Measurements from ENCODE around the gene ZNF609. TPM values are rescaled to one million over a fixed set of nuclear protein-coding genes. Genes with fewer than 3 reads are reported as not detected.

Gene ZNF609
- total and polyA plus RNA-seq, 11 donors = 5.8 to 24.5 (median 15.3) TPM

- ATAC-seq (no peak), DNase-seq (no peak)
- H3K4me1 ChIP-seq = peaks cover 0 to 7% (median 0%) of the 10 kb centered on the region in 12 donors
- no peak overlapping the region for H3K27ac ChIP-seq
- peaks cover 0 to 5% (median 0%) of the 10 kb centered on the region in 9 donors for H3K36me3 ChIP-seq
- no peak overlapping the region for H3K4me3 ChIP-seq
- no peaks in the 10 kb centered on the region for H3K27me3 ChIP-seq
- WGBS, 4 donors = 7 to 21% (median 10%) methylated on average over 1 of the region's 1 CpG
- TF ChIP-seq CTCF (IDR thresholded peaks at IDR 0.05) (no peak), POLR2A (IDR thresholded peaks at IDR 0.05) (no peak)
- intact Hi-C loops (cut with DNase I) = no loop called here
- H3K9me3 ChIP-seq = no peaks in the 10 kb centered on the region
These were observed 207.4 kb downstream of the ZNF609 start for GRCh38 chr15:64667736-64668161.

- H3K27me3 ChIP-seq = no peaks in the 10 kb centered on the region
- no peak overlapping the region for H3K27ac ChIP-seq
- ATAC-seq = no peak
- H3K9me3 ChIP-seq = no peaks in the 10 kb centered on the region
- TF ChIP-seq CTCF (IDR thresholded peaks at IDR 0.05) (no peak), POLR2A (IDR thresholded peaks at IDR 0.05) (no peak)
- H3K4me3 ChIP-seq = no peak overlapping the region
- H3K4me1 ChIP-seq = no peaks in the 10 kb centered on the region
- 83 to 90% (median 86%) methylated on average over 11 to 12 of the region's 12 CpGs for WGBS, 4 donors
- no peak for DNase-seq
- peaks cover 0 to 55% (median 45%) of the 10 kb centered on the region in 9 donors for H3K36me3 ChIP-seq
- intact Hi-C loops (cut with DNase I) = loop anchor here in 4 of 10 donors (10.0 kb wide), 3 partner anchors 239 to 469 kb away; no protein-coding TSS in a partner anchor
These were observed 213.5 kb downstream of the ZNF609 start for GRCh38 chr15:64673866-64674265.

GRCh38 chr15:64678126-64678819 lies 217.9 kb downstream of the ZNF609 start:
- 79 to 85% (median 81%) methylated on average over 14 of the region's 14 CpGs for WGBS, 4 donors
- Histone ChIP-seq H3K4me1 (peaks cover 0 to 22% (median 7%) of the 10 kb centered on the region in 12 donors), H3K4me3 (no peak overlapping the region), H3K27ac (no peak overlapping the region), H3K9me3 (no peaks in the 10 kb centered on the region), H3K27me3 (no peaks in the 10 kb centered on the region), H3K36me3 (peaks cover 0 to 92% (median 77%) of the 10 kb centered on the region in 9 donors)
- TF ChIP-seq CTCF (IDR thresholded peaks at IDR 0.05) (no peak), POLR2A (IDR thresholded peaks at IDR 0.05) (no peak)
- ATAC-seq (no peak), DNase-seq (no peak)
- intact Hi-C loops (cut with DNase I) = loop anchor here in 5 of 10 donors (1.0 to 10.0 kb wide), 4 partner anchors 243 to 473 kb away; no protein-coding TSS in a partner anchor

- no peaks in the 10 kb centered on the region for H3K9me3 ChIP-seq
- H3K36me3 ChIP-seq = peaks cover 0 to 92% (median 79%) of the 10 kb centered on the region in 9 donors
- TF ChIP-seq POLR2A (IDR thresholded peaks at IDR 0.05) (no peak), CTCF (IDR thresholded peaks at IDR 0.05) (no peak)
- ATAC-seq (no peak), DNase-seq (no peak)
- WGBS, 4 donors = 64 to 71% (median 65%) methylated on average over 2 of the region's 2 CpGs
- H3K4me3 ChIP-seq = no peak overlapping the region
- no peak overlapping the region for H3K27ac ChIP-seq
- H3K27me3 ChIP-seq = no peaks in the 10 kb centered on the region
- intact Hi-C loops (cut with DNase I) = loop anchor here in 4 of 10 donors (5.0 to 10.0 kb wide), 5 partner anchors 132 to 468 kb away; no protein-coding TSS in a partner anchor
- H3K4me1 ChIP-seq = peaks cover 0 to 27% (median 9%) of the 10 kb centered on the region in 12 donors
These were observed 219.7 kb downstream of the ZNF609 start for GRCh38 chr15:64680097-64680496.
